Raji (cell line): ENCODE measurements around the gene SLC38A10.

Source experiments
- POLR2A ChIP-seq: IDR thresholded peaks from 2 replicates; pipeline ENCODE4 v1.6.1; 2011; ENCODE audit warnings: low read depth, low read length, control low read depth; ENCODE audit not compliant: insufficient read depth

Gene SLC38A10

DNA sequence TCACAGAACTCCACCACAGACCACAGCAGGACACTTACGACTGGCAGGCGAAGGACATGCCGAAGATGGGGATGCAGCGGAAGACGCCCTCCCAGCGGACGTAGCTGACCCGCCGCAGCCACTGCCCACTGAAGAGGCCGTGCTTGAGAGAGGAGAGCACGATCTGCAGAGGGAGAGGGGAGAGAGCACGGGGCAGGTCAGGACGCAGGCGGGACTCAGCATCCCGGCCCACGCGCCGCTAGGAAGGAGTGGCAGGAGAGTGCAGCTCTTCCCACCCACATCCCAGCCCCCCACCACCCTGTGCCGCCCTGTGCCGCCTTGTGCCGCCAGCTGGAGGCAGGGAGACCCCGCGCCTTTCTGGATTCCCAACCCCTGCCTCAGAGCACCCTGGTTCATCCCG, 14.5 kb downstream of the SLC38A10 start:
- TF ChIP-seq POLR2A = no peak

DNA sequence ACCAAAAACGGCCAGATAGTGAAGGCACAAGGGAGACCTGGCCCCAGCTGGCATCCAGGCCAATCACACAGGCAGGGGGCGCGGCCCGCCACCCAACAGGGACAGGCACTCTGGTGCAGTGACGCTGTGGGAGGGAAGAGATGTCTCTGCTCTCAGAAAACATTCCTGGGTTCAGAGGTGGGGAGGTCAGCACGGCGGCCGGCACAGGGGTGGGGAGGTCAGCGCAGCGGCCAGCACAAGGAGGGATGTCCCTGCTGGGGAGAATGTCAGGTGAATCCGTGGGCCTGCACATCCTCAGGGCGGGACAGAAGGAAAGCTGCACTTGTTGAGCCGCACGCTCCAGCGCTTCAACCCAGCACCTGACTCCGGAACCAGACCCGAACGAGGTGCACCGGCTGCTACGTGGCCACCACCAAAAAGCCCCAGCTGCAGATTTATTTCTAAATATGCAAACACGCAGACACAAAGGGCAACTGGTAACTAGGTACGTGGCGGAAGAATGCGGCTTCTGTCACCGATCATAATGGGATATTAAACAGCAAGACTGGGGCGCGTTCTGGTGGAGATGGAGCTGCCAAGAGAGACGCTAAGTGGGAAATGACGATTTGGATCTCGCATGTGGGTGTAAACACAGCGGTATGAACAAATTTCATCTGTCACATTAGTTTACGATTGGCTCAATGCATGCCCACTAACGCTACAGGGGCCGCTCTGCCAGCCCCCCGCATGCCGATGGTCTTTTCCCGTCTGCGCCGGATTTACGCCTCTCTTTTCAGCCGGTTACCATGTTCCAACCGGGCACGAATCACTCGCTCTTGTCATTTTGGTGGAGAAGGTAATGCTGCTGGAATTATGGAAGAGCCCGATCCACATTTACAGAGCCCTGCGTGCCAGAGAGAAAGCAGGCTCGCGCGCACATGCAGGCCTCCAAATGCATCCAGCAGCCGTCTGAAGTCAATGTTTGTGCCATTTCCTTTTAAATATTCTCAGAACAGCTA, 15.5 kb downstream of the SLC38A10 start:
- TF ChIP-seq POLR2A = no peak

DNA sequence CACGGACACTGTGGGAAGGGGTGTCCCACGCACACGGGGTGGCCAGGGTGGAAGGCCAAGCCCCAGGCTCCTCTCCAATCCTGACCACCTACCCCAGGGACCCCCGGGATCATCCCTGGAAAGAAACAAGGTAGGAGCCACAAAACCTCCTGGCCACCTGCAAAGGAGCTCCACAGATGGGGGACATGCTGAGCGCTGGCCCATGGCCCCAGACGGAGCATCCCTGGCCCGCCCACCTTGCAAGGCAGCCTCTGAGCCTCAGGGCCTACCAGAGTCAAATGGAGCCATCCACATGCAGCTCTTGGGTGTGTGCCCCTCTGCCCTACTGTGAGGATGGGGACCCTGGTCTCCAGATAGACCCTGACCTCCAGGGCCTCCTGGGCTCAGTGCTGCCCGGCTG, 16.3 kb downstream of the SLC38A10 start:
- no peak for TF ChIP-seq POLR2A

DNA sequence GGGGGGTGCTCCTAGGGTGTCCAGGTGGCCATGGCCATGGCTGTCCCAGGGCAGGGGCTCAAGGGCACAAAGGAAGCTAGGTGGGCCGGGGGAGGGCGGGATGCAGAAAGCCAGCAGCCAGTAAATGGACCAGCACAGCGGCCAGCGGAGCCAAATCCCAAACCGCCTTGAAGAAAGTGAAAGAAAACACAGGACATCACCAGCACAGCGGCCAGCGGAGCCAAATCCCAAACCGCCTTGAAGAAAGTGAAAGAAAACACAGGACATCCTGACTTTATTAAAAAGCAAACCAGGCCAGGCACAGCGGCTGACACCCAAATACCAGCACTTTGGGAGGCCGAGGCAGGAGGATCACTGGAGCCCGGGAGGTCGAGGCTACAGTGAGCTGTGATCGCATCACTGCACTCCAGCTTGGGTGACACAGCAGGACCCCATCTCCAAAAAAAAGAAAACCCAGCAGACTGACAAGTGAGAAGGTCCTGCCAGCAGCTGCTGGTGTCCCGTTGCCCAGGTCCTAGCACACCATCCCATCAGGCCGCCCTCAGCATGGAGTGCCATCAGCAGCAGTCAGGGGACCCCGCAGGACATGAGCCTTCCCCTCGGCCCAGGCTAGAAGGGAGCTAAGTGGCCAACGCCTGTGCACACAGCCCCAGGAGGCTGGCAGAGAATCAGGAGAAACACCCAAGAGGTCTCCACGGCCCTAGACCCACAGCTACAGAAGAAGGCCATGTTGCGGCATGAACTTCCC, 17.0 kb downstream of the SLC38A10 start:
- TF ChIP-seq POLR2A = no peak

GRCh38 chr17:81277421-81277820, 17.7 kb downstream of the SLC38A10 start:
- no peak for TF ChIP-seq POLR2A

- no peak for TF ChIP-seq POLR2A
Measured at GRCh38 chr17:81276781-81277180, 18.3 kb downstream of the SLC38A10 start.

GRCh38 chr17:81274471-81274855, 20.6 kb downstream of the SLC38A10 start:
- TF ChIP-seq POLR2A = no peak

- no peak for TF ChIP-seq POLR2A
Measured at GRCh38 chr17:81273698-81274470, 21.2 kb downstream of the SLC38A10 start.

GRCh38 chr17:81272616-81273015, 22.5 kb downstream of the SLC38A10 start:
- no peak for TF ChIP-seq POLR2A

GRCh38 chr17:81271226-81271625, 23.9 kb downstream of the SLC38A10 start:
- TF ChIP-seq POLR2A = no peak

DNA sequence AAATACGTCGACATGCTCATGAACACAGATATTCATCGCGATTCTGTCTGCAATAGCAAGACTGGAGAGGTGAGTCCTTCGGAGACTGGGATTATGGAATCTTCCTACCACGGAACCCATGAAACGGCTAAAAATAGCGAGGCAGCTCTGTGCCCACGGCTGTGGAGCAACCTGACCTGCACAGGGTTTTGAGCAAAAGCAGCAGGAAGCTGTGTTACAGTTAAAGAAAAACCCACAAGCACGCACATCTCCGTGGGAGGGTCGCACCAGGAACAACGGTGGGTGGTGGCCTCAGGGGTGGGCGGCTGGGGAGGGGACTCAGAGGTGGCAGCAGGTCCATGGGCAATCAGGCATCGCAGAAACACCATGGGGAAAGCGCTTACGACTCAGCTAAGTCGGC, 24.8 kb downstream of the SLC38A10 start:
- no peak for TF ChIP-seq POLR2A

- no peak for TF ChIP-seq POLR2A
Measured at GRCh38 chr17:81267390-81268067, 27.6 kb downstream of the SLC38A10 start.

GRCh38 chr17:81265576-81265975, 29.5 kb downstream of the SLC38A10 start:
- no peak for TF ChIP-seq POLR2A

- TF ChIP-seq POLR2A = no peak
Measured at GRCh38 chr17:81264640-81265039, 30.5 kb downstream of the SLC38A10 start.
